Right ventricle myocardium inferior (tissue), 1 donor: ENCODE results near the gene PREP. TPM values are rescaled to one million over a fixed set of nuclear protein-coding genes. Genes with fewer than 3 reads are reported as not detected.

Experiments used
- ATAC-seq: fragments of 200-7000 bp; cut with Tn5 transposase; one replicate; pipeline ENCODE4 v1.9.1; 2020; ENCODE audit warnings: mild to moderate bottlenecking, moderate library complexity
- DNase-seq: peaks from one replicate; pipeline ENCODE4 v3.0.0; 2021; ENCODE audit errors: missing footprints
- intact Hi-C: fragments of 100-400 bp; cut with DNase I; formaldehyde crosslinking; loops from one replicate; pipeline ENCODE4 v1.11.0; 2022
- total RNA-seq: library from RNA; stranded (reverse); fragmentation: NEBNext Ultra II Directional; extraction: Animal tissue kit (Norgen Biotek cat#: 25700); gene quantifications from one replicate; pipeline ENCODE4 v1.2.1, GENCODE V29; 2021
- donor health status: DM: no; HTN: yes; CAD: no; lungs with severe emphysema.

PREP gene
- total RNA-seq, 1 donor from 2014 or later = 26.6 TPM

DNA sequence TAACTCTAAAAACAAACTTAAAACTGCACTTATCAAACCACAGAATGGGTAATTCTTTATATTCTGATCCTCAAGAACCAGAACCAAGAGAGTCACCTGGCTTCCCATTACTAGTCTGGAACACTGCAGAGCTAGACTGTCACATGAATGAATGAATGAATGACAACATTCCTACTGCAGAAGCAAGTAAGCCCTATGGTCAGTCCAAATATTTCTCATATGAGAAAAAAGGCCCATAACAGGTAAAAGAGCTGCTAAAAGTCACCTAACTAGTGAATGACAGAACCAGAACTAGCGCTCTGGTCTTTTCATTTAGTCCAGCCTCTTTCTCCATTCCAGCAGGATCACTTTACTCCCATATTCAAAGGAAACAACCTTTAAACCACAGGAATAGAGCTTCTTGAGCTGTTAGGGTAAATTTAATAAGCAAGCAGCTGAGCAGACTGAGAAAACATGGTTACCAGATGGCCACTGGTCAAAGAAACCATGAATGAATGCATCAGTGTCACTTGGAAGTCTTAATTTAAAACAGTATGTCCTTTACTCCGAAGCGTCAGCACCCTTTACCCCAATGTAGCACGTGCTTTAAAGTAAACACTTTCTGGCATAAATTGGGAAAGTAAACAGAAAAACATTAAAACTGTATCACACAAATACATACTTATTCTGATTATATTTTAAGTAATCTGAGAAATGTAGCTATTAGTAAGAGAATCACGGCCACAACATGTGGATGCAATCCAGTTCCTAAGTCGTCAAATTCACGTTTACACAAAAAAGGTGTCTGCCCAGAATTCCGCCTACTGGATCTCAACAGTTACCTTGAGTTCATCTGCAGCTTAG, 1.4 kb downstream of the PREP start:
- DNase-seq = no peak
- intact Hi-C loops = loop anchor here (2.0 kb wide), 1 partner anchor 19 kb away; no protein-coding TSS in a partner anchor
- no peak for ATAC-seq

DNA sequence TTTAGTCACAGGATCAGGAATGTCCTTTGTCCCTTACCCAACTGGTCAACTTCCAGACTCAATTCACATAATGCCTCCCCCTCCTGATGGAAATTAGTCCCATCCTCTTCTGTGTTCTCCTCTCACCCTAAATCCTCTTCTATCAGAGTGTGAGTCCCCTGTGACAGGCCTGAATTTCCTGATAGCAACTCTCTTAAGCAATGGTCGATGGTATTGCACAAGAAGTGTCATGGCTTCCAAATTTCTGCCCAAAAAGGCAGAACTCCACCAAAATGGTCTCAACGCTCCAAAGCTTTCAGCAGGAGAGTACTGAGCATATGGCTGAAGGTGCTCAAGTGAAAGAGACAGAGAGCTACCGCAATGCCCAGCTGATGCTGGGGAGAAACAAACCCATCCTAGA, 2.4 kb downstream of the PREP start:
- intact Hi-C loops = loop anchor here (2.0 kb wide), 1 partner anchor 18 kb away; no protein-coding TSS in a partner anchor

DNA sequence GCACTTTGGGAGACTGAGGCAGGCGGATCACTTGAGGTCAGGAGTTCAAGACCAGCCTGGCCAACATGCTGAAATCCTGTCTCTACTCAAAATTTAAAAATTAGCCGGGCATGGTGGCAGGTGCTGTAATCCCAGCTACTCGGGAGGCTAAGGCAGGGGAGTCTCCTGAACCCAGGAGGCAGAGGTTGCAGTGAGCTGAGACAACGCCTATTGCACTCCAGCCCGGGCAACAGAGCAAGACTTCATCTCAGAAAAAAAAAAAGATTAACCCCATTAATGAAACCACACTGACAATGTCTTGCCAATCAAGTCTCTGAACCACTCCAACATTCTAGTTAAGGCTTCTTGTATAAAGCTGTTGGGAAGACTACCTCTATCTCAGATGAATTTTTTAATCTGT, 4.0 kb downstream of the PREP start:
- DNase-seq (no peak), ATAC-seq (no peak)
- intact Hi-C loops = no loop called here

More for the DNA sequence above, 2.4 kb downstream of the PREP start:
- DNase-seq (no peak), ATAC-seq (no peak)

DNA sequence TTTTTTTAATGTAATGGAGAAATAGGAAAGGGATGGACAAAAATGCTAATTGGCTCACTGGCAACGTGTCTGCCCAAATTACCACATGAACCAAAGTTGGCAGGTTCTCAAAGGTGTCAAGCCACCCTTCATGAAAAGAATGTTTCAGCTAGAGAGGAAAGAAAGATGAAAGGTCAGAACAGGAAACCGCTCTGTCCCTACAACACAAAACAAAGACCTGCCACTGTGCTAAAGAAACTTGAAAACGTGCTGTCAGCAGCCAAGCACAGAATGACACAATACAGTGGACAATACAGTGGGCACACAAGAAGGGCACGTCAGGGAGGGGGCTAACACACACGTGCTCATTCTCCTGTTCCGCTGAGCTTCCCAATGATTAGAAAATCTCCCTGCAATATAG, 4.9 kb downstream of the PREP start:
- DNase-seq = no peak
- no peak for ATAC-seq
- intact Hi-C loops = no loop called here

DNA sequence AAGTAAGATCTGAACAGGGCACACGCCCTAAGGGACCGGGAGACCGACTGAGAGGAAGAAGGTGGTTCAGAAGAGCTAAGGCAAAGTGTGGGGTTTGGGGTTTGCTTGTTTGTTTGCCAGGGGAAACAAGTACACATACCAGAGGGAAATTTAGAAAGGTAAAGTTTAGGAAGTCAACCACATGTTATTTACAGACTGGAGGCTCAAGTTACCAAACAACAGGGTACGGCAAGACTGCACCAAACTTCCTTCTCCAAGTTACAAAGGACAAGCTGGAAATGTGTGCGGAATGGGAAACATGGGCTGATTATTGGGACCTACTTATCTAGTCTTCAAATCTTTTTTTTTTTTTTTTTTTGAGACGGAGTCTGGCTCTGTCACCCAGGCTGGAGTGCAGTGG, 11.2 kb downstream of the PREP start:
- no peak for ATAC-seq
- intact Hi-C loops = no loop called here
- no peak for DNase-seq

DNA sequence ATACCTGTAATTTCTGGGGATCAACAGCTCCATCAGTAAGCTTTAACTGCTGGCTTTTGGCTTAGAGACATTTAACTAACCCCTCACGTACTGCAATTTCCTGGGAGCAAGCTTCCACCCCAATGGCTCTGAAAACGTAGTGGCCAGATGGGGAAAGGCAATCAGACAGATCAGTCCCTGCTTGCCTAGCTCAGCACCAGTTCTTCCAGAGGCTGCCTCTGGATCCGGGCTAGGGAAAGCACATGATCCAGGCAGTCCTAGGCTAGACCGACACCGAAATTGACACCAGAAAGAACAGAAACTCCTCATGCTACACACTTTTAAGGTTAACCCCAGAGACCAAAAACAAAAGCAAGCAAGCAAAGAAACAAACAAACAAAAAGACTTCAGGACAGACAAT, 13.3 kb downstream of the PREP start:
- DNase-seq (no peak), ATAC-seq (no peak)
- intact Hi-C loops = no loop called here

DNA sequence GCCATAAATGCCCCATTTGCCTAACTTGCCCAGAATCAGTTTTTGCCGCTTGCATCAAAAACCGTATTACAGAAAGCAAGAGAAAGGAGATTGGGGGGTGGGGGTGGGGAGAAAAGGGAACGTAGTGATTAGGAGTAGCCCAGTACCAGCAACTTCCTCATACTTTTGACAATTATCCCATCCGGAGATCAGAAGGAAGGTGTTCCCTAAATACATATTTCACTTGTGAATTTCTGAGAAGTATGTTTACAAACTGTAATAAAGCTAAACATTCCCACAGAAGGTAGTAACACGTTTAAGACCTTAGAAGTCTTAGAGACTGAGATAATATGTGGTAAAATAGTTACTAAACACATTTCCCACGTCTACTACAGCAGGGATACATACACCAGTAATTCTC, 14.5 kb downstream of the PREP start:
- no peak for DNase-seq
- intact Hi-C loops = no loop called here

DNA sequence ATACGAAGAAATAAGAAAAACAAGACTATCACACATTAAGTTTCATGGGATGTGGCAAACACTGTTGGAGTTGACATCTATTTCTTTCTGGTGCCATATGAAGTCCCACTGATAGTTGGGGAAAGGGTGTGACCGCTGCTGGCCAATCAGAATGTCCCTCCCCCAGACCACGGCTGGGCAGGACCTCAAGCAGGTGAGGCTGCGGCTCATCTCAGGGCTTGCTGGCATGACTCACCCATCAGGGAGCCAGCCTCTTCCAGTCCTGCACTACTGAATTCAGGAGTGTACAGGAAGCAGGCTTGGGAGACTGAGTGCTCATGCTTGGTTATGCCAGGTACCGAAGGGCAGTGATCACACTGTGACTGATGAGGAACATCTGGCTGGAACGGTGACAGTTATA, 18.9 kb downstream of the PREP start:
- no peak for ATAC-seq

More for the DNA sequence above, 14.5 kb downstream of the PREP start:
- ATAC-seq = no peak

DNA sequence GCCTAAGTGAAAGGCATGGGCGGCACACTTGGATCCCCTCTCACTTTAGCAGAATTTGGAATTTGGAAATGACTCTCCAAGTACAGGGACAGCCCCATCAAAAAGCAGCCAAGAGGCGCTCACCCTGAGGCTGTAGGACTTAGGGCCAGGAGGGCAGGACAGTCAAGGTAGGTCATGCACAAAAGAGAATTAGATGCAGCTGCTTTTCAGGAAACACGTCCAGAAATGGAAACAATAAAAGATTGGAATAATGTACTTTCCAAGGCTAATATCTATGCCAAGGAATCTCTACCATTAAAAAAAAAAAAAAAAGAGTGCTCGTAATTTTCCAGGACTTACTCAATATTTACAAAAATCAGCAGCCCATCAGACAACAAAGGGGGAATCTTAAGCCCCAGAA, 19.9 kb downstream of the PREP start:
- intact Hi-C loops = loop anchor here (2.0 kb wide), 1 partner anchor 18 kb away; no protein-coding TSS in a partner anchor
- no peak for DNase-seq
- ATAC-seq = no peak

More for the DNA sequence above, 18.9 kb downstream of the PREP start:
- intact Hi-C loops = no loop called here
- no peak for DNase-seq

DNA sequence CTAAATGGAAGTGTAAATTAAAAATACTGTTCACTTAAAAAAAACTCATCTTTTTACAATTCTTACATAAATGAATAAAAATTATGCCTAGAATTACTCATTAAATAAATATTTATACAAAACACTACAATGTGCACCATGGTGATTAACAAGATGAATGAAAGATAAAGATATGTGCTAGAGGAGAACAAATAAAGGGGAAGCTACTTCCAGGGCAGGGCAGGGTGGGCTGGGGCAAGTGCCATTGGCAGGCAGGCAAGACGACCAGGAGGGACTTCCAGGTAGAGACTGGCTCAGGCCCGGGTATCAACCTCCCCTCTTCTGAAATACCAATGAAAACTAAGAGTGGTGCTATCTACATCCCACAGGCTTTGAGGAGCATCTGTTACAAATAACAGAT, 20.4 kb downstream of the PREP start:
- DNase-seq (no peak), ATAC-seq (no peak)
- intact Hi-C loops = loop anchor here (2.0 kb wide), 1 partner anchor 18 kb away; no protein-coding TSS in a partner anchor

DNA sequence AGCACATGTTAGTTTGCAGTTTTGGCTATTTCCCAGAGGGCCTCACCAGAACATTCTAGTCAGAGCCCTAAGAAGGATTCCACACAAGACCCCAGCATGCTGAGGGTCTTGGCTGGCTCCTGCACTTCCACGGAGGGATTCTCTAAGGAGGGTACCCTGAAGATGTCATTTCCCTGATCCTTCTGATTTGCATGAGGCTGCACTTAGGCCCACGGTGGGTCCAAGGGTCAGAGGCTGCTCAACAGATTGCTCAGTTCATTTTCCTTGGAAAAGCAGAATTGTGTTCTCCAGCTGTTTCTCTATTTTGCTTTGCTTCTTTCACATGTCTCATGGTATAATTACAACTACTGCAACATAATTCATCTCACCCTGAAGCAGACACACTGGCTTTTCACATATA, 22.2 kb downstream of the PREP start:
- DNase-seq (no peak), ATAC-seq (no peak)
- intact Hi-C loops = no loop called here

DNA sequence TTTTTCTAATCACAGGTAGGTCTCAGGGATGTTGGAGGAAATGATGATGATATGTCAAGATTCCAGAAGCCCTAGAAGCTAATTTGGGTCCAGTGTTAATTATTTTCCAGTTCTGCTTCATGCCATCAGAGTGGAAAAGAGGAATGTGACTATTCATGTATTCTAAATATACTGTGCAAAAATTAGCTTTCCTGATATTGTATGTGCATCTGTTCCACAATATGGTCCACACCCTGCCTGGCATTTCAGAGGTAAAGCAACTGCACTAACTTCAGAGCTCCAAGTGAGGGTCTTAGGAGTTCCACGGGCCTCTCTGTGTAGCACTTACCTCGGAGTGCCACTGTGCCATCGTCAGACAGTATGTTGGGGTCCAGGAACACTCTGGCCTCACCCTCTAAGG, 27.1 kb downstream of the PREP start:
- ATAC-seq (no peak), DNase-seq (no peak)
- intact Hi-C loops = no loop called here

DNA sequence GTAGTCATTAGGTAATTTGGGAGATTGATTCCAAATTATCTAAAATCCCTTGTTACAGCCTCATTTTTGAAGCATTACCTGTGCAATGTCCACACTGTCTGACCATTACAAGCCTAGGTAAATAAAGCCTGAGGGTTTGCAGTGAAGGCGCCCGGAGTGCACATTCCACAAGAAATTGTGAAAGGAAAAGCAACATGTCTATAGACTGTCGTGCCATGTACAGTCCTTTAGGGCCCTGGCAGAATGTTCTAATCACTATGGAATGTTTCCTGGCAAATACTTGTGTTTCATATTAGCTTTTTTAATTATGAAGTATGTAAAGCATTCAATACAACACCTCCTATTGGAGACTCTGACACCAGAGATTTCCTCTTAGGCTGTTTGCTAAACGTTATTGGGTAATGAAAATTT, 28.9 kb downstream of the PREP start:
- DNase-seq (no peak), ATAC-seq (no peak)
- intact Hi-C loops = no loop called here

DNA sequence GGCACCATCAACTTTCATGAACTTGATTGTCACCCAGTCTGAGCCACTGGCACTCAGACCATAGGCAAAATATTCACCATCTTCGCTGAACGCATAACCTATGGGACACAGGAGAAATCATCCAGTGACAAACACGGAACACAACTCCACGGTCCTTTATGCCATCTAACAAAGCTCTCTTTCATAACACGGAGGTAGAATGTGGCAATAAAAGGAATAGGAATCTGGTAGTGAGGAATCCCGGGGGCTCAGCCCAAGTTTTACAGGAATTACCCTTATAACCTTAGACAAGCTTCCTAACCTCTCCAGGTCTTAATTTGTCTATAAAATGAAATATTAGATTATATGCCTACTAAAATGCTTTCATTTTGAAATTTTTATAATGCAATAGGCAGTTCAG, 29.4 kb downstream of the PREP start:
- ATAC-seq (no peak), DNase-seq (no peak)
- intact Hi-C loops = no loop called here

DNA sequence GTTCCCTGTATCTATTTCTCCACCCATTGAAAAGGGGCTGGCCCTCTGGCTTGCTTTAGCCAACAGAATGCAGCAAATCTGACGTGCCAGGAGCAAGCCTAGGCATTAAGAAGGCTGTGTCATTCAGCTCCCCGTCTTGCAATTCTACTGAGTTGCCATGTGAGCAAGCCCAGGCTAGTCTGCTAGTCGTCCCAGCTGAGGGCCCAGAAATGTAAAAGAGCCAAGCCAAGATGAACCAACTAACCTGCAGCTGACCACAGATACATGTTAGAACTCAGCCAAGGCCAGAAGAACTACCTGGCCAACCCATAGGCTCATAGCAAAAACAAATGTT, 30.1 kb downstream of the PREP start:
- intact Hi-C loops = no loop called here
- DNase-seq (no peak), ATAC-seq (no peak)

DNA sequence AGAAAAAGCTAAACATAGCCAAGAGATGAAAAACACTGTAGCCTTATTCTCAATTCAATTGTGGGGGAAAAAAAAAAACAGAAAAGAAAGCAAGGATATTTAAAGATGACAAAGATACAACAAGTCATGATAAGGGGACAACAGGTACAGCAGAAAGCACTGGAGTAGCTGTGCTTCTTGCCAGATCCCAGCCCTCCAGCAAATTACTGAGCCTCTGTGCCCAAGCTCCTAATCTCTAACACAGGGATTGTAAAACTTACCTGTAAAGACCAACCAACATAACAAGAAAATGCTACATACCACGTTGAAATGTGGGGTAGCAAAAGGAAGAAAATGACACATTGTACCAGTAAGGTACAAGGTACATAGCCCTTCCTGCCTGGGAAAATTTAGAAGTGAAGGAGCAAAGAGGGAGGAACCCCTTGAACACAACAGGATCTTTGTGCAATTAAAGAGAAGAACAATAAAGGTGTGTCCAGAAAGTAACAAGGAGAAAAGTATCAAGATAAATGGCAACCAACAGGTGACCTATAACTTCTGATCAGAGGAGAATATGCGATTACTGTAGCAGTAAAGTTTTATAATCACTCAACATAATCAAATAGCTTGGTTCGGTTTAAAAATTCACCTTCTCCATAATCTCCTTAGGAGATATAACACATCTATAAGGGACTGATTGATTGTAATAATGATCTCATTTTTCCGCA, 30.6 kb downstream of the PREP start:
- DNase-seq (no peak), ATAC-seq (no peak)
- intact Hi-C loops = no loop called here

DNA sequence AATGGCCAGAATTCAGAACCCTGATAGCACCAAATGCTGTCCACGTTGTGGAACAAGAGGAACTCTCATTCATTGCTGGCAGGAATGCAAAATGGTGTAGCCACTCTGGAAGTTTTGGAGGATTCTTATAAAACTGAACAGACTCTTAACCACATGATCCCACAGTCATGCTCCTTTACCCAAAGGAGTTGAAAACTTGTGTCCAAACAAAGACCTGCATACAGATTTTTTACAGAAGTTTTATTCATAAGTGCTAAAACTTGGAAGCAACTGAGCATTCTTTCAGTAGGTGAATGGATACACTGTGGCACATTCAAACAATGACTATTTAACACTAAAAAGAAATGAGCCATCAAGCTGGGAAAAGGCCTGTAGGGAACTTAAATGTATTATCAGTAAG, 32.5 kb downstream of the PREP start:
- no peak for ATAC-seq
- no peak for DNase-seq
- intact Hi-C loops = no loop called here

DNA sequence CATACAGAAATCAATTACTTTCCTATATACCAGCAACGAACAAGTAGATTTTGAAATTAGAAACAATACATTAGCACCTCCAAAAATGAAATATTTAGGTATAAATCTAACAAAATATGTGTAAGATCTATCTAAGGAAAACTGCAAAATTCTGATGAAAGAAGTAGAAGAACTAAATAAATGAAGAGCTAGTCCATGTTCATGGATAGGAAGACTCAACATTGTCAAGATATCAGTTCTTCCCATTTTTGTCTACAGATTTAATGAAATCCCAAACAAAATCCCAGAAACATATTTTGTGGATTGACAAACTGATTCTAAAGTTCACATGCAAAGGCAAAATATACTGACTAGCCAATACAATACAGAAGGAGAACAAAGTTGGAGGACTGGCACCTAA, 33.7 kb downstream of the PREP start:
- ATAC-seq = no peak
- intact Hi-C loops = no loop called here

DNA sequence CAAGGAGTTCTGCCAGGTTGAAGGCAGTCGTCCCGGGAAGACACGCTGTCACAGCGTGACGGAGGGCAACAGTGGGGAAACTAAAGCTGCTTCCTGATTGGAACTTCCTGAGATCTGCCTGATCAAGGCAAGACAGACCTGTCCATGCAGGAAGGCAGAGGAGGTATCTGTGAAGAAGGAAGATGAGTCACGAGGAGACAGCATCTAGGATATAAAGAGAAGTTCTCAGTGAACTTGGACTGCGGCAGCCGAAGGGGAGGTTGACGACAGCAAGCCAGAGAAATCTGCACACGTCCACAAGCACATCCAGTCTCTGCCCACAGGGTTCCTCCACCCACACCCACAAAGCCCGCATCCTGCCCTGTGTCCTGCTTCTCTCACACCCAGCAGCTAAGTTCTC, 38.6 kb downstream of the PREP start:
- ATAC-seq (no peak), DNase-seq (no peak)
- intact Hi-C loops = loop anchor here (5.0 kb wide), 1 partner anchor 227 kb away; a partner anchor contains a TSS

More for the DNA sequence above, 33.7 kb downstream of the PREP start:
- DNase-seq = no peak

DNA sequence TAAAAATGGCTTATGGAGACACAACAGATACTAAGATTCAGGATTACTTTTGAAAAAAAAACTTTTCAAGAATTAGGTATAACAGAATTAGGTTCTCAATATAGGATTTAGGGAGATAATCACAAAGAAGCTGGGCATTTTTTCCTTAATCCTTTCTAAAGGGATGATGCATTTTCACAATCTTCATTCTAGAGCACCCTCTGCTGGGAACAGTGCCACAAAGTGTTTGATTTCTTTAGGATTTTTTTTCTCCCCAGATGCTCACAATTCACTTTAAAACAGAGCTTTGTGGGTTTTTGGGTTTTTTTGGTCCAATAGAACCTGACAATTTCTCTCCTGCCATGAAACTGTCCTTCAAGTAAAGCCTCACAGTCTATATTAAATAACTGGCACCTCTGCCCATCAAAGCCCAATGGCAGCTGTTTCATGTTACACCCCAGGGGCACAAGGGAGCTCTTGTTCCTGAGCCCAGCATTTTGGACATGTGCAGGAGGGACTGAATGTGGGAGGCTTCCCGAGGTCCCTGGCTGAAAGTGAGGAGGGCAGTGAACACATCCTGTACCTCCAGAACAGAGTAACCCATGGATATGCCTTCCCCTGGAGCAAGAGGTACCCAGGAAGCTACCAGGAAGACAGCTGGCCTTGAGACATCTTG, 39.7 kb downstream of the PREP start:
- DNase-seq (no peak), ATAC-seq (no peak)
- intact Hi-C loops = loop anchor here (5.0 kb wide), 1 partner anchor 226 kb away; a partner anchor contains a TSS
